OCI-LY3 (cell line): ENCODE measurements around the gene PPARG.

Experiments
- H2AFZ ChIP-seq: fragments of 200-600, 300-600 bp; shearing (Covaris generic); 2 replicates; pipeline ENCODE4 v1.6.0; 2014; ENCODE audit warnings: antibody characterized with exemption, low read depth, low read length
- H3K27ac ChIP-seq: fragments of 200-600, 300-600 bp; sonication (generic); 2 replicates; pipeline ENCODE4 v1.5.1; 2014; ENCODE audit warnings: mild to moderate bottlenecking, low read length, moderate library complexity, mixed read lengths
- H3K27me3 ChIP-seq: fragments of 200-600, 300-600 bp; sonication (generic); 2 replicates; pipeline ENCODE4 v1.6.1; 2014; ENCODE audit warnings: low read depth, low read length, mixed read lengths
- H3K36me3 ChIP-seq: fragments of 200-600, 300-600 bp; sonication (generic); replicated peaks from 2 replicates; pipeline ENCODE3; 2014; ENCODE audit warnings: low read depth, low read length, mixed read lengths
- H3K4me1 ChIP-seq: fragments of 300-600, 200-600 bp; sonication (generic); 2 replicates; pipeline ENCODE4 v1.6.1; 2014; ENCODE audit warnings: low read length, mixed read lengths
- H3K4me2 ChIP-seq: fragments of 200-600, 300-600 bp; sonication (generic); 2 replicates; pipeline ENCODE4 v1.6.1; 2014; ENCODE audit warnings: low read length, mixed read lengths
- H3K4me3 ChIP-seq: fragments of 300-600, 200-600 bp; sonication (generic); 2 replicates; pipeline ENCODE4 v1.5.1; 2014; ENCODE audit warnings: antibody characterized with exemption, mild to moderate bottlenecking, low read length, moderate library complexity
- H3K79me2 ChIP-seq: fragments of 300-600, 200-600 bp; shearing (Covaris generic); 2 replicates; pipeline ENCODE4 v1.6.1; 2014; ENCODE audit warnings: mild to moderate bottlenecking, low read length, mixed read lengths
- H3K9ac ChIP-seq: fragments of 300-600, 200-600 bp; shearing (Covaris generic); 2 replicates; pipeline ENCODE4 v1.6.0; 2014; ENCODE audit warnings: mild to moderate bottlenecking, low read length, moderate library complexity
- H3K9me3 ChIP-seq: fragments of 200-600, 300-600 bp; shearing (Covaris generic); 2 replicates; pipeline ENCODE4 v1.6.1; 2014; ENCODE audit warnings: low read length, mixed read lengths; ENCODE audit not compliant: insufficient read depth
- H4K20me1 ChIP-seq: fragments of 200-600, 300-600 bp; sonication (generic); 2 replicates; pipeline ENCODE4 v1.6.1; 2016; ENCODE audit warnings: low read length, mixed read lengths; ENCODE audit not compliant: insufficient read depth
- CTCF ChIP-seq: fragments of 200-600, 300-600 bp; sonication (generic); IDR thresholded peaks from 2 replicates; pipeline ENCODE4 v1.5.1; 2014; ENCODE audit warnings: antibody characterized with exemption, low read length, low read depth
- EZH2phosphoT487 ChIP-seq: fragments of 200-600 bp; shearing (Covaris generic); IDR thresholded peaks from 2 replicates; pipeline ENCODE4 v1.6.1; 2018; ENCODE audit warnings: antibody characterized with exemption, mixed run types, low read depth

PPARG gene

GRCh38 chr3:12278566-12278965, 10.3 kb upstream of the PPARG start:
- Histone ChIP-seq H3K9ac (no peak overlapping the region), H3K27me3 (peaks cover 4% of the 10 kb centered on the region; the same call in 1 of the 2 replicates), H3K36me3 (no peaks in the 10 kb centered on the region), H3K4me1 (peaks cover 1% of the 10 kb centered on the region), H2AFZ (no peak overlapping the region), H4K20me1 (no peaks in the 10 kb centered on the region), H3K27ac (no peak overlapping the region), H3K79me2 (no peaks in the 10 kb centered on the region), H3K4me2 (no peak overlapping the region), H3K4me3 (no peak overlapping the region), H3K9me3 (no peaks in the 10 kb centered on the region)
- TF ChIP-seq EZH2phosphoT487: no peak
- TF ChIP-seq CTCF: no peak

- Histone ChIP-seq H3K9ac (no peak overlapping the region), H3K27me3 (peaks cover 4% of the 10 kb centered on the region; the same call in 1 of the 2 replicates), H3K4me3 (no peak overlapping the region), H3K4me2 (no peak overlapping the region), H3K36me3 (no peaks in the 10 kb centered on the region), H3K79me2 (no peaks in the 10 kb centered on the region), H4K20me1 (no peaks in the 10 kb centered on the region), H3K4me1 (no peaks in the 10 kb centered on the region), H3K27ac (no peak overlapping the region), H3K9me3 (no peaks in the 10 kb centered on the region), H2AFZ (no peak overlapping the region)
- TF ChIP-seq CTCF (no peak), EZH2phosphoT487 (no peak)
These were observed 9.1 kb upstream of the PPARG start for GRCh38 chr3:12279591-12280326.

DNA sequence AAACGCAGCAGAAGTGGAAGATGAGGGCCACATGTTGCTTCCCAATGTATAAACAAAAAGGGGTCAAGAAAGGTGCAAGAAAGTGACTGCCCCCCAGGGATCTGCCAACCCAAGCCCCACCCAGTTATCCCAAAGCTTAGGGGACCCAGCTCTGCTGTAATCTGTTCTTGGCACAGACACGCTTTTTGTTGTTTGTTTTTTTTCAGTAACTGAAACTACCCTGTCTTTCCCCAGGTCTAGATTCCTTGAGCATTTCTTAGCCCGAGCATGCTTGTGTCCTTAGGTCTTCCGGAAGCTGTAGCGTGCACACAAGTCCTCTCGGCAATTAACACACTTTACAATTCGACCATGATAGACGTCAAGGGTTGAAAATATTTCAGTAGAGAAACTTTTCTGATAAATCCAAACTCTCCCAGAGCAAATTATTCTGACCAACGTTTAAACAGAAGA, 8.5 kb upstream of the PPARG start:
- no peak overlapping the region for H3K9ac ChIP-seq
- H3K36me3 ChIP-seq: no peaks in the 10 kb centered on the region
- no peaks in the 10 kb centered on the region for H3K9me3 ChIP-seq
- H2AFZ ChIP-seq: no peak overlapping the region
- H3K4me2 ChIP-seq: no peak overlapping the region
- no peaks in the 10 kb centered on the region for H3K4me1 ChIP-seq
- H3K79me2 ChIP-seq: no peaks in the 10 kb centered on the region
- H3K4me3 ChIP-seq: no peak overlapping the region
- no peaks in the 10 kb centered on the region for H4K20me1 ChIP-seq
- peaks cover 4% of the 10 kb centered on the region; the same call in 1 of the 2 replicates for H3K27me3 ChIP-seq
- H3K27ac ChIP-seq: no peak overlapping the region
- TF ChIP-seq CTCF (no peak), EZH2phosphoT487 (no peak)

- Histone ChIP-seq H2AFZ (no peak overlapping the region), H3K36me3 (no peaks in the 10 kb centered on the region), H3K79me2 (no peaks in the 10 kb centered on the region), H3K4me1 (no peaks in the 10 kb centered on the region), H4K20me1 (no peaks in the 10 kb centered on the region), H3K27me3 (peaks cover 4% of the 10 kb centered on the region; the same call in 1 of the 2 replicates), H3K9me3 (no peaks in the 10 kb centered on the region), H3K9ac (no peak overlapping the region), H3K4me2 (no peak overlapping the region), H3K27ac (no peak overlapping the region), H3K4me3 (no peak overlapping the region)
- TF ChIP-seq EZH2phosphoT487: no peak
- no peak for TF ChIP-seq CTCF
These were observed 4.3 kb upstream of the PPARG start for GRCh38 chr3:12284591-12284990.
